Fibroblast of lung (primary cell): ENCODE data around the gene LETMD1. TPM values are rescaled to one million over a fixed set of nuclear protein-coding genes. Genes with fewer than 3 reads are reported as not detected.
"Not testable (repeated sequence)": the region's sequence is repeated elsewhere in the genome, so short reads cannot be mapped to it uniquely, and the experiment has no call there.

Experiments used
- DNase-seq, 2 donors: peaks; one replicate each; pipeline versions ENCODE4 v3.0.0 to v3.0.0-alpha.2; 2010; ENCODE audit warnings: low read depth in 2 of 2
- H2AFZ ChIP-seq: 2 replicates; pipeline ENCODE4 v1.5.1; 2012; ENCODE audit warnings: low read length, control low read depth, inconsistent platforms
- H3K27ac ChIP-seq: 2 replicates; pipeline ENCODE4 v1.5.1; 2011; ENCODE audit warnings: low read length, control low read depth; ENCODE audit not compliant: insufficient read depth
- H3K27me3 ChIP-seq: 2 replicates; pipeline ENCODE4 v1.5.1; 2011; ENCODE audit warnings: mild to moderate bottlenecking, low read length; ENCODE audit not compliant: control insufficient read depth, insufficient read depth
- H3K36me3 ChIP-seq: 2 replicates; pipeline ENCODE4 v1.5.1; 2011; ENCODE audit warnings: low read length; ENCODE audit not compliant: control insufficient read depth, insufficient read depth
- H3K4me1 ChIP-seq: 2 replicates; pipeline ENCODE4 v1.5.1; 2011; ENCODE audit warnings: low read length; ENCODE audit not compliant: control insufficient read depth, insufficient read depth; ENCODE audit errors: extremely low read depth
- H3K4me2 ChIP-seq: 2 replicates; pipeline ENCODE4 v1.5.1; 2011; ENCODE audit warnings: low read length, control low read depth; ENCODE audit not compliant: insufficient read depth; ENCODE audit errors: extremely low read depth
- H3K4me3 ChIP-seq, 4 experiments: fragments of 200-600 bp in 1 of 4; sonication (generic) in 1 of 4; replicated peaks in 1 of 4; 2 replicates each; pipeline ENCODE4 v1.5.1; 2011 to 2016; ENCODE audit warnings: low read length in 4 of 4, low read depth in 3 of 4, mild to moderate bottlenecking in 3 of 4, control low read depth in 2 of 4, inconsistent platforms in 1 of 4, mixed read lengths in 1 of 4; ENCODE audit not compliant: insufficient read depth in 1 of 4; ENCODE audit errors: control extremely low read depth in 1 of 4
- H3K79me2 ChIP-seq: 2 replicates; pipeline ENCODE4 v1.5.1; 2012; ENCODE audit warnings: mild to moderate bottlenecking, low read length, inconsistent platforms; ENCODE audit not compliant: control insufficient read depth, insufficient read depth
- H3K9ac ChIP-seq: 2 replicates; pipeline ENCODE4 v1.5.1; 2011; ENCODE audit warnings: mild to moderate bottlenecking, low read length, control low read depth; ENCODE audit not compliant: insufficient read depth
- H3K9me3 ChIP-seq: 2 replicates; pipeline ENCODE4 v1.5.1; 2012; ENCODE audit warnings: low read depth, low read length; ENCODE audit not compliant: control insufficient read depth, insufficient read depth
- H4K20me1 ChIP-seq: 2 replicates; pipeline ENCODE4 v1.5.1; 2011; ENCODE audit warnings: low read length; ENCODE audit not compliant: control insufficient read depth, insufficient read depth; ENCODE audit errors: extremely low read depth
- CTCF ChIP-seq, 2 donors: IDR thresholded peaks in 1 of 2; conservative IDR thresholded peaks in 1 of 2; 1 replicate in 1 of 2; 2 replicates in 1 of 2; pipeline ENCODE4 v1.5.1; 2011 to 2012; ENCODE audit warnings: low read length in 2 of 2, control low read depth in 1 of 2, inconsistent platforms in 1 of 2, low read depth in 1 of 2, mild to moderate bottlenecking in 1 of 2
- EZH2 ChIP-seq: IDR thresholded peaks from 2 replicates; pipeline ENCODE4 v1.5.1; 2012; ENCODE audit warnings: low read length, control low read depth, mild to moderate bottlenecking; ENCODE audit errors: missing control alignments
- polyA plus RNA-seq, 2 donors: library from polyadenylated mRNA; depleted of rRNA in 1 of 2; stranded (reverse) in 1 of 2; unstranded in 1 of 2; fragments of >200 nt; gene quantifications; 2 replicates each; pipeline ENCODE4 v1.2.1, GENCODE V29; 2011 to 2012; ENCODE audit warnings: missing spikeins in 1 of 2
- total RNA-seq: library from RNA; depleted of rRNA; stranded (reverse); fragments of >200 nt; gene quantifications from 2 replicates; pipeline ENCODE4 v1.2.1, GENCODE V29; 2014

LETMD1 gene
- total and polyA plus RNA-seq, 2 donors (not counting 1 experiment from before 2014, with no cell fraction given), result 45.9 to 59.9 TPM

GRCh38 chr12:51076236-51076930 is 28.3 kb downstream of the LETMD1 start:
- no peak overlapping the region for H2AFZ ChIP-seq
- no peak for DNase-seq
- H3K9me3 ChIP-seq, result no peaks in the 10 kb centered on the region
- no peak overlapping the region for H3K4me2 ChIP-seq
- H4K20me1 ChIP-seq, result no peaks in the 10 kb centered on the region
- H3K27me3 ChIP-seq, result no peaks in the 10 kb centered on the region
- no peak overlapping the region for H3K4me3 ChIP-seq
- no peak overlapping the region for H3K27ac ChIP-seq
- peaks cover 1% of the 10 kb centered on the region for H3K36me3 ChIP-seq
- peaks cover 40% of the 10 kb centered on the region for H3K79me2 ChIP-seq
- H3K9ac ChIP-seq, result no peak overlapping the region
- TF ChIP-seq CTCF (conservative IDR thresholded peaks at IDR 0.05 in 1 of 2, IDR thresholded peaks at IDR 0.05 in 1 of 2; ENCODE audit: low read depth in 1 of 2, low read length in 2 of 2), result no peak
- TF ChIP-seq EZH2, result no peak
- H3K4me1 ChIP-seq, result no peaks in the 10 kb centered on the region

- H3K4me3 ChIP-seq, result no peak overlapping the region
- H3K36me3 ChIP-seq, result peaks cover 1% of the 10 kb centered on the region
- no peak overlapping the region for H3K4me2 ChIP-seq
- peaks cover 55% of the 10 kb centered on the region for H3K79me2 ChIP-seq
- peak; percentile 27 to 49 for DNase-seq
- H3K9ac ChIP-seq, result no peak overlapping the region
- H3K9me3 ChIP-seq, result no peaks in the 10 kb centered on the region
- H4K20me1 ChIP-seq, result no peaks in the 10 kb centered on the region
- H3K4me1 ChIP-seq, result peaks cover 3% of the 10 kb centered on the region
- no peak overlapping the region for H3K27ac ChIP-seq
- TF ChIP-seq EZH2 (no peak), CTCF (conservative IDR thresholded peaks at IDR 0.05 in 1 of 2, IDR thresholded peaks at IDR 0.05 in 1 of 2; ENCODE audit: low read depth in 1 of 2, low read length in 2 of 2) (no peak)
- H2AFZ ChIP-seq, result no peak overlapping the region
- no peaks in the 10 kb centered on the region for H3K27me3 ChIP-seq
Measured at GRCh38 chr12:51077930-51078329, 29.8 kb downstream of the LETMD1 start.

- not testable (repeated sequence) for H3K4me3 ChIP-seq, H3K27ac ChIP-seq, H2AFZ ChIP-seq, H4K20me1 ChIP-seq, DNase-seq, H3K36me3 ChIP-seq, H3K4me2 ChIP-seq, H3K4me1 ChIP-seq, H3K9ac ChIP-seq, H3K9me3 ChIP-seq, H3K27me3 ChIP-seq
- H3K79me2 ChIP-seq, result peaks cover 56% of the 10 kb centered on the region
Measured at GRCh38 chr12:51078346-51078745, 30.2 kb downstream of the LETMD1 start.

GRCh38 chr12:51078866-51079265 is 30.7 kb downstream of the LETMD1 start:
- not testable (repeated sequence) for H3K4me3 ChIP-seq, H3K9ac ChIP-seq, H3K27me3 ChIP-seq, H4K20me1 ChIP-seq, H3K27ac ChIP-seq, H3K9me3 ChIP-seq, H3K36me3 ChIP-seq, H3K4me2 ChIP-seq, H2AFZ ChIP-seq, H3K4me1 ChIP-seq, DNase-seq
- H3K79me2 ChIP-seq, result peaks cover 56% of the 10 kb centered on the region
